ENCODE measurements around the gene VWA1. TPM values are rescaled to one million over a fixed set of nuclear protein-coding genes. Genes with fewer than 3 reads are reported as not detected.

The VWA1 gene
- total and polyA plus RNA-seq, 2 of the 4 experiments (the other 2 are of a cell fraction) = 1.1 to 6.1 TPM

DNA sequence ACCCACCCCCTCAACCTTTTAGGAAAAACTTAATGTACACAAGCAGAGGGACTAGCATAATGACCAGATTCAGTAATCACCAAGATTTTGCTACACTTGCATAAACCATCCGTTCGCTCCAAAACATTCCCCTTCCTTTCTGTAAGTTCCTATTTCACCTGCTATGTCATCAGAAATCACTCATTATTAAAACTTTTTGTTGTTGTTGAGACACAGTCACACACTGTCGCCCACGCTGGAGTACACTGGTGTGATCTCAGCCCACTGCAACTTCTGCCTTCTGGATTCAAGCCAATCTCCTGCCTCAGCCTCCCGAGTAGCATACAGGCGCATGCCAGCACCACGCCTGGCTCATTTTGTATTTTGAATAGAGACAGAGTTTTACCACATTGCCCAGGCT lies 31.8 kb upstream of the VWA1 start:
- no peak overlapping the region for H2AK9ac ChIP-seq (replicated peaks; ENCODE audit: low read depth, low read length, poor library complexity)
- peaks cover 34% of the 10 kb centered on the region; the same call in 1 of the 2 replicates for H4K20me1 ChIP-seq (ENCODE audit: insufficient read depth, low read length)
- H3K27ac ChIP-seq (ENCODE audit: insufficient read depth, low read length) = no peak overlapping the region
- H2BK20ac ChIP-seq (ENCODE audit: low read depth, low read length) = no peak overlapping the region
- no peak overlapping the region for H3K23ac ChIP-seq (ENCODE audit: low read depth, low read length)
- no peak overlapping the region for H2BK120ac ChIP-seq (ENCODE audit: low read depth, low read length)
- H3K4ac ChIP-seq (ENCODE audit: low read depth, low read length) = no peak overlapping the region
- in situ Hi-C loops (cut with MboI; ENCODE audit: low sequenced_read_pairs) (no loop called here), dilution Hi-C loops (cut with HindIII; ENCODE audit: low sequenced_read_pairs, unreplicated experiment) (no loop called here), intact Hi-C loops (cut with micrococcal nuclease) (no loop called here)
- DNase-seq (no peak), ATAC-seq (ENCODE audit: low read depth) (no peak)
- BruUV-seq (replicated peaks) = no TSS peak
- H3K9me1 ChIP-seq (ENCODE audit: insufficient read depth, low read length) = peaks cover 11% of the 10 kb centered on the region
- ChIA-PET CTCF (no interaction called here), POLR2A (ENCODE audit: unreplicated experiment) (no interaction called here)
- no peak overlapping the region for H4K8ac ChIP-seq (ENCODE audit: low read depth in 2 of 2, low read length in 2 of 2)
- H4K91ac ChIP-seq (ENCODE audit: insufficient read depth, low read depth, low read length) = no peak overlapping the region
- H3K36me3 ChIP-seq (ENCODE audit: control insufficient read depth, insufficient read depth, low read length) = peaks cover 42% of the 10 kb centered on the region
- H2AK5ac ChIP-seq (ENCODE audit: low read depth, low read length) = no peak overlapping the region
- peaks cover 26 to 73% of the 10 kb centered on the region in 2 experiments for H3K79me1 ChIP-seq (ENCODE audit: low read depth in 1 of 2, low read length in 2 of 2)
- WGBS, 2 experiments (ENCODE audit: extremely low coverage in 2 of 2, insufficient read length in 1 of 2) = 90% methylated on average over 2 of the region's 7 CpGs; no CpG with 5 or more reads in 1 of the 2 experiments
- H3K9me3 ChIP-seq (ENCODE audit: control insufficient read depth, insufficient read depth, low read length) = no peaks in the 10 kb centered on the region
- H2AFZ ChIP-seq (replicated peaks; ENCODE audit: low read length, poor library complexity) = no peak overlapping the region
- H3K56ac ChIP-seq (ENCODE audit: extremely low read depth, insufficient read depth, low read length) = no peak overlapping the region
- no peak overlapping the region for H3K4me3 ChIP-seq (ENCODE audit: insufficient read depth, low read depth, low read length)
- H3K4me1 ChIP-seq (ENCODE audit: control insufficient read depth, insufficient read depth, low read length) = peaks cover 12% of the 10 kb centered on the region
- no peak overlapping the region for H3K4me2 ChIP-seq (ENCODE audit: low read depth, low read length)
- H2BK15ac ChIP-seq (ENCODE audit: low read depth, low read length) = no peak overlapping the region
- no peak overlapping the region for H3K18ac ChIP-seq (ENCODE audit: low read depth, low read length)
- no peak overlapping the region for H2BK5ac ChIP-seq (ENCODE audit: low read depth, low read length, poor library complexity, severe bottlenecking)
- TF ChIP-seq SMC3 (IDR thresholded peaks at IDR 0.05; ENCODE audit: low read depth, low read length) (no peak), USF2 (IDR thresholded peaks at IDR 0.05; ENCODE audit: low read depth, low read length) (no peak), RAD21 (IDR thresholded peaks at IDR 0.05; ENCODE audit: low read length) (no peak), MAFK (IDR thresholded peaks at IDR 0.05; ENCODE audit: low read depth, low read length) (no peak), MXI1 (IDR thresholded peaks at IDR 0.05; ENCODE audit: borderline replicate concordance, low read depth, low read length) (no peak), CEBPB (IDR thresholded peaks at IDR 0.05; ENCODE audit: low read depth, low read length) (no peak), BHLHE40 (IDR thresholded peaks at IDR 0.05; ENCODE audit: low read depth, low read length) (no peak), ELK1 (IDR thresholded peaks at IDR 0.05; ENCODE audit: borderline replicate concordance, low read depth, low read length) (no peak), CHD1 (IDR thresholded peaks at IDR 0.05; ENCODE audit: low read depth, low read length) (no peak), RFX5 (IDR thresholded peaks at IDR 0.05; ENCODE audit: low read depth, low read length) (no peak), RCOR1 (IDR thresholded peaks at IDR 0.05; ENCODE audit: insufficient replicate concordance, low read length) (no peak), MAZ (IDR thresholded peaks at IDR 0.05; ENCODE audit: borderline replicate concordance, low read depth, low read length) (no peak), FOS (IDR thresholded peaks at IDR 0.05; ENCODE audit: low read depth, low read length) (no peak), POLR2A (IDR thresholded peaks at IDR 0.05; ENCODE audit: low read depth, low read length) (no peak), NFE2L2 (IDR thresholded peaks at IDR 0.05; ENCODE audit: low read depth, low read length) (no peak)
- TF ChIP-seq, protein P1, sequence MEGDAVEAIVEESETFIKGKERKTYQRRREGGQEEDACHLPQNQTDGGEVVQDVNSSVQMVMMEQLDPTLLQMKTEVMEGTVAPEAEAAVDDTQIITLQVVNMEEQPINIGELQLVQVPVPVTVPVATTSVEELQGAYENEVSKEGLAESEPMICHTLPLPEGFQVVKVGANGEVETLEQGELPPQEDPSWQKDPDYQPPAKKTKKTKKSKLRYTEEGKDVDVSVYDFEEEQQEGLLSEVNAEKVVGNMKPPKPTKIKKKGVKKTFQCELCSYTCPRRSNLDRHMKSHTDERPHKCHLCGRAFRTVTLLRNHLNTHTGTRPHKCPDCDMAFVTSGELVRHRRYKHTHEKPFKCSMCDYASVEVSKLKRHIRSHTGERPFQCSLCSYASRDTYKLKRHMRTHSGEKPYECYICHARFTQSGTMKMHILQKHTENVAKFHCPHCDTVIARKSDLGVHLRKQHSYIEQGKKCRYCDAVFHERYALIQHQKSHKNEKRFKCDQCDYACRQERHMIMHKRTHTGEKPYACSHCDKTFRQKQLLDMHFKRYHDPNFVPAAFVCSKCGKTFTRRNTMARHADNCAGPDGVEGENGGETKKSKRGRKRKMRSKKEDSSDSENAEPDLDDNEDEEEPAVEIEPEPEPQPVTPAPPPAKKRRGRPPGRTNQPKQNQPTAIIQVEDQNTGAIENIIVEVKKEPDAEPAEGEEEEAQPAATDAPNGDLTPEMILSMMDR (conservative IDR thresholded peaks at IDR 0.05; ENCODE audit: low read depth, low read length) = no peak
- no peaks in the 10 kb centered on the region for H3K27me3 ChIP-seq (ENCODE audit: control insufficient read depth, insufficient read depth, low read length)
- H3K9ac ChIP-seq (ENCODE audit: low read depth, low read length) = no peak overlapping the region
- H4K5ac ChIP-seq (ENCODE audit: low read depth, low read length) = no peak overlapping the region
- no peak overlapping the region for H3K14ac ChIP-seq (replicated peaks; ENCODE audit: low read depth, low read length)

All from IMR-90 (cell line).